Endothelial cell (in vitro differentiated cells): Measurements from ENCODE around the gene IL24. TPM values are rescaled to one million over a fixed set of nuclear protein-coding genes. Genes with fewer than 3 reads are reported as not detected.
"Not testable (repeated sequence)": the region's sequence is repeated elsewhere in the genome, so short reads cannot be mapped to it uniquely, and the experiment has no call there.

Source experiments
- DNase-seq: peaks from one replicate; pipeline ENCODE4 v3.0.0; 2021; ENCODE audit warnings: low spot score
- H3K27ac Mint-ChIP-seq: one replicate; pipeline ENCODE4 v1.8.0; 2021; ENCODE audit warnings: mixed read lengths, inconsistent platforms; ENCODE audit not compliant: unreplicated experiment
- H3K27me3 Mint-ChIP-seq: one replicate; pipeline ENCODE4 v1.8.0; 2021; ENCODE audit warnings: mild to moderate bottlenecking, moderate library complexity, mixed read lengths, inconsistent platforms; ENCODE audit not compliant: unreplicated experiment
- H3K36me3 Mint-ChIP-seq: one replicate; pipeline ENCODE4 v1.8.0; 2021; ENCODE audit warnings: mild to moderate bottlenecking, low read depth, mixed read lengths, inconsistent platforms; ENCODE audit not compliant: unreplicated experiment
- H3K4me1 Mint-ChIP-seq: one replicate; pipeline ENCODE4 v1.8.0; 2021; ENCODE audit warnings: mild to moderate bottlenecking, mixed read lengths, inconsistent platforms; ENCODE audit not compliant: unreplicated experiment
- H3K4me3 Mint-ChIP-seq: one replicate; pipeline ENCODE4 v1.8.0; 2021; ENCODE audit warnings: mild to moderate bottlenecking, mixed read lengths, inconsistent platforms; ENCODE audit not compliant: unreplicated experiment
- H3K9me3 Mint-ChIP-seq: one replicate; pipeline ENCODE4 v1.8.0; 2021; ENCODE audit warnings: mixed read lengths, inconsistent platforms; ENCODE audit not compliant: unreplicated experiment
- CTCF ChIP-seq: fragments of 200-600 bp; sonication (generic); IDR thresholded peaks from one replicate; pipeline ENCODE4 v1.5.0; 2021; ENCODE audit warnings: antibody characterized with exemption; ENCODE audit not compliant: unreplicated experiment
- total RNA-seq: library from RNA; stranded (reverse); fragmentation: NEBNext Ultra II Directional; extraction: Animal tissue kit (Norgen Biotek cat#: 25700); gene quantifications from one replicate; pipeline ENCODE4 v1.2.1, GENCODE V29; 2021; ENCODE audit not compliant: unreplicated experiment

IL24 gene
- total RNA-seq, 1 donor from 2014 or later: not detected

- no peak overlapping the region for H3K27ac Mint-ChIP-seq
- H3K4me3 Mint-ChIP-seq: no peak overlapping the region
- no peak for TF ChIP-seq CTCF
- H3K9me3 Mint-ChIP-seq: no peaks in the 10 kb centered on the region
- no peak for DNase-seq
- no peaks in the 10 kb centered on the region for H3K36me3 Mint-ChIP-seq
- H3K4me1 Mint-ChIP-seq: peaks cover 10% of the 10 kb centered on the region
- H3K27me3 Mint-ChIP-seq: peaks cover 7% of the 10 kb centered on the region
Observed at GRCh38 chr1:206918076-206918475, 20.8 kb downstream of the IL24 start.

GRCh38 chr1:206921772-206922265, 24.6 kb downstream of the IL24 start, which contains the start of gene FCMR:
Gene FCMR, minus strand, starts transcription at chr1:206921941. Its CDS starts 87 bp downstream, at chr1:206921854.
- Mint-ChIP-seq H3K9me3 (no peaks in the 10 kb centered on the region), H3K27me3 (no peaks in the 10 kb centered on the region), H3K4me3 (no peak within 1 kb of the TSS), H3K36me3 (no peaks in the 10 kb centered on the region), H3K27ac (no peak within 1 kb of the TSS), H3K4me1 (peaks cover 10% of the 10 kb centered on the region)
- DNase-seq: no peak
- no peak for TF ChIP-seq CTCF

GRCh38 chr1:206922524-206922923, 25.3 kb downstream of the IL24 start:
- H3K27ac Mint-ChIP-seq: no peak overlapping the region
- H3K36me3 Mint-ChIP-seq: no peaks in the 10 kb centered on the region
- no peak for TF ChIP-seq CTCF
- no peaks in the 10 kb centered on the region for H3K27me3 Mint-ChIP-seq
- H3K4me3 Mint-ChIP-seq: no peak overlapping the region
- no peaks in the 10 kb centered on the region for H3K9me3 Mint-ChIP-seq
- no peak for DNase-seq
- peaks cover 10% of the 10 kb centered on the region for H3K4me1 Mint-ChIP-seq

- no peak for DNase-seq
- Mint-ChIP-seq H3K27ac (no peak overlapping the region), H3K36me3 (no peaks in the 10 kb centered on the region), H3K9me3 (no peaks in the 10 kb centered on the region), H3K4me3 (no peak overlapping the region), H3K4me1 (peaks cover 10% of the 10 kb centered on the region), H3K27me3 (no peaks in the 10 kb centered on the region)
- no peak for TF ChIP-seq CTCF
Observed at GRCh38 chr1:206923009-206923960, 26.0 kb downstream of the IL24 start.

- not testable (repeated sequence) for H3K9me3 Mint-ChIP-seq, H3K27ac Mint-ChIP-seq, H3K4me1 Mint-ChIP-seq, H3K27me3 Mint-ChIP-seq, H3K36me3 Mint-ChIP-seq, H3K4me3 Mint-ChIP-seq, DNase-seq
Observed at GRCh38 chr1:206923961-206924557, 26.8 kb downstream of the IL24 start.
